H1 (cell line): ENCODE measurements around the gene ADCY1. TPM values are rescaled to one million over a fixed set of nuclear protein-coding genes. Genes with fewer than 3 reads are reported as not detected.

Experiments used
- CTCF ChIA-PET: fragments of 300-600 bp; sonication (Branson Sonifier 250); formaldehyde crosslinking; loops from one replicate; lab custom pipeline; 2021; ENCODE audit not compliant: partially characterized antibody; lab: Charles Lee
- POLR2A ChIA-PET: fragments of 300-600 bp; sonication (Branson Sonifier 250); formaldehyde crosslinking; loops from one replicate; lab custom pipeline; 2021; ENCODE audit warnings: inconsistent platforms; ENCODE audit not compliant: partially characterized antibody; lab: Charles Lee
- DNase-seq, 2 experiments: peaks; one replicate each; pipeline versions ENCODE4 v3.0.0 to v3.0.0-alpha.2; 2010 to 2022; ENCODE audit warnings: low spot score in 2 of 2, low read depth in 1 of 2, mixed read lengths in 1 of 2
- FAIRE-seq: peaks from 2 replicates; lab custom pipeline; 2011; peaks lifted over from hg19 to GRCh38; lab: Jason Lieb, UNC
- H2AFZ ChIP-seq: 2 replicates; pipeline ENCODE4 v1.8.1; 2012; ENCODE audit warnings: low read length, inconsistent platforms
- H2AK5ac ChIP-seq: 2 replicates; pipeline ENCODE4 v1.6.1; 2013; ENCODE audit warnings: low read depth, low read length
- H2BK120ac ChIP-seq: replicated peaks from 2 replicates; pipeline ENCODE3; 2013; ENCODE audit warnings: low read depth, low read length, inconsistent platforms
- H2BK12ac ChIP-seq: 2 replicates; pipeline ENCODE4 v1.6.1; 2013; ENCODE audit warnings: low read depth, low read length
- H2BK15ac ChIP-seq: 2 replicates; pipeline ENCODE4 v1.6.1; 2013; ENCODE audit warnings: low read length
- H2BK20ac ChIP-seq: 2 replicates; pipeline ENCODE4 v1.6.1; 2013; ENCODE audit warnings: low read length
- H2BK5ac ChIP-seq: 2 replicates; pipeline ENCODE4 v1.6.1; 2013; ENCODE audit warnings: low read depth, low read length
- H3K14ac ChIP-seq: 2 replicates; pipeline ENCODE4 v1.6.1; 2013; ENCODE audit warnings: inconsistent platforms; ENCODE audit not compliant: insufficient read length
- H3K18ac ChIP-seq: 2 replicates; pipeline ENCODE4 v1.6.1; 2013; ENCODE audit warnings: low read length; ENCODE audit errors: extremely low read depth
- H3K23ac ChIP-seq: 2 replicates; pipeline ENCODE4 v1.6.1; 2013; ENCODE audit warnings: inconsistent platforms; ENCODE audit not compliant: insufficient read length
- H3K23me2 ChIP-seq: 2 replicates; pipeline ENCODE4 v1.6.1; 2013; ENCODE audit warnings: low read depth, low read length
- H3K27ac ChIP-seq: 2 replicates; pipeline ENCODE4 v1.6.1; 2011; ENCODE audit warnings: low read depth, low read length, inconsistent platforms
- H3K27me3 ChIP-seq, 4 experiments: replicated peaks in 1 of 4; 1 replicate in 1 of 4; 2 replicates in 3 of 4; pipeline versions ENCODE4 v1.6.1 to v1.8.1; 2011 to 2013; ENCODE audit warnings: low read length in 3 of 4, mild to moderate bottlenecking in 3 of 4, inconsistent platforms in 2 of 4, mixed read lengths in 2 of 4, moderate library complexity in 1 of 4; ENCODE audit not compliant: control insufficient read depth in 3 of 4, insufficient read depth in 3 of 4; ENCODE audit errors: extremely low read depth in 1 of 4
- H3K36me3 ChIP-seq, 4 experiments: 2 replicates each; pipeline versions ENCODE4 v1.6.1 to v1.8.1; 2011 to 2013; ENCODE audit warnings: mild to moderate bottlenecking in 4 of 4, low read length in 3 of 4, moderate library complexity in 2 of 4, control low read depth in 1 of 4, inconsistent platforms in 1 of 4; ENCODE audit not compliant: insufficient read depth in 4 of 4, control insufficient read depth in 2 of 4
- H3K4ac ChIP-seq: replicated peaks from 2 replicates; pipeline ENCODE3; 2013; ENCODE audit warnings: low read length, low read depth, mixed read lengths, inconsistent platforms; ENCODE audit not compliant: insufficient read length
- H3K4me1 ChIP-seq, 4 experiments: replicated peaks in 1 of 4; 1 replicate in 1 of 4; 2 replicates in 3 of 4; pipeline versions ENCODE4 v1.6.1 to v1.8.1; 2011 to 2013; ENCODE audit warnings: low read length in 3 of 4, inconsistent platforms in 2 of 4, mixed read lengths in 1 of 4; ENCODE audit not compliant: insufficient read depth in 4 of 4, control insufficient read depth in 3 of 4
- H3K4me2 ChIP-seq, 2 experiments: 2 replicates each; pipeline versions ENCODE4 v1.6.1 to v1.8.1; 2011 to 2013; ENCODE audit warnings: low read depth in 2 of 2, low read length in 2 of 2, control low read depth in 1 of 2, inconsistent platforms in 1 of 2, mild to moderate bottlenecking in 1 of 2; ENCODE audit not compliant: insufficient read depth in 1 of 2
- H3K4me3 ChIP-seq, 4 experiments: fragments of 200-600, 300-600 bp in 1 of 4; sonication (generic), shearing (Covaris generic), sonication (Bioruptor Twin) in 1 of 4; 2 replicates each; pipeline versions ENCODE4 v1.5.1 to v1.8.1; 2011 to 2016; ENCODE audit warnings: low read length in 4 of 4, low read depth in 3 of 4, control low read depth in 2 of 4, inconsistent platforms in 2 of 4, mild to moderate bottlenecking in 2 of 4, mixed read lengths in 1 of 4, moderate library complexity in 1 of 4; ENCODE audit not compliant: insufficient read depth in 2 of 4; ENCODE audit errors: extremely low read depth in 1 of 4
- H3K56ac ChIP-seq: replicated peaks from 2 replicates; pipeline ENCODE3; 2013; ENCODE audit warnings: low read depth, mild to moderate bottlenecking, mixed read lengths, low read length, inconsistent platforms; ENCODE audit not compliant: insufficient read length
- H3K79me1 ChIP-seq: 2 replicates; pipeline ENCODE4 v1.6.1; 2013; ENCODE audit warnings: low read depth, low read length, control low read depth
- H3K79me2 ChIP-seq, 2 experiments: 2 replicates each; pipeline versions ENCODE4 v1.6.1 to v1.8.1; 2012 to 2013; ENCODE audit warnings: low read length in 2 of 2, mild to moderate bottlenecking in 2 of 2, inconsistent platforms in 1 of 2; ENCODE audit not compliant: insufficient read depth in 2 of 2, control insufficient read depth in 1 of 2
- H3K9ac ChIP-seq, 4 experiments: replicated peaks in 1 of 4; 1 replicate in 1 of 4; 2 replicates in 3 of 4; pipeline versions ENCODE4 v1.6.1 to v1.8.1; 2011 to 2013; ENCODE audit warnings: low read depth in 3 of 4, low read length in 3 of 4, control low read depth in 2 of 4, mild to moderate bottlenecking in 2 of 4, moderate library complexity in 2 of 4, inconsistent platforms in 1 of 4; ENCODE audit errors: extremely low read depth in 1 of 4
- H3K9me3 ChIP-seq, 2 experiments: 2 replicates each; pipeline versions ENCODE4 v1.6.1 to v1.8.1; 2012 to 2013; ENCODE audit warnings: mild to moderate bottlenecking in 2 of 2, moderate library complexity in 2 of 2, control low read depth in 1 of 2, inconsistent platforms in 1 of 2, low read depth in 1 of 2, low read length in 1 of 2, mixed read lengths in 1 of 2; ENCODE audit not compliant: insufficient read depth in 2 of 2
- H4K20me1 ChIP-seq, 2 experiments: replicated peaks in 1 of 2; 2 replicates each; pipeline versions ENCODE3 to v1.8.1; 2011 to 2013; ENCODE audit warnings: inconsistent platforms in 2 of 2, low read length in 2 of 2, mild to moderate bottlenecking in 1 of 2; ENCODE audit not compliant: insufficient read depth in 2 of 2, control insufficient read depth in 1 of 2
- H4K5ac ChIP-seq: 2 replicates; pipeline ENCODE4 v1.6.1; 2013; ENCODE audit warnings: low read length, low read depth, mixed read lengths, inconsistent platforms; ENCODE audit not compliant: insufficient read length
- H4K8ac ChIP-seq: 2 replicates; pipeline ENCODE4 v1.8.0; 2013; ENCODE audit warnings: mild to moderate bottlenecking, moderate library complexity, low read length, inconsistent platforms; ENCODE audit not compliant: insufficient read depth; ENCODE audit errors: extremely low read depth
- H4K91ac ChIP-seq: replicated peaks from 2 replicates; pipeline ENCODE3; 2013; ENCODE audit warnings: low read length, mixed read lengths, inconsistent platforms; ENCODE audit not compliant: insufficient read length
- ASH2L ChIP-seq: fragments of 200-600, 300-600 bp; sonication (generic); IDR thresholded peaks from one replicate; pipeline ENCODE4 v1.7.1; 2017; ENCODE audit warnings: low read length
- CEBPB ChIP-seq: IDR thresholded peaks from 2 replicates; pipeline ENCODE4 v1.6.1; 2012; ENCODE audit warnings: low read depth, low read length
- JUN ChIP-seq: IDR thresholded peaks from 2 replicates; pipeline ENCODE4 v1.6.1; 2011; ENCODE audit warnings: low read depth, mild to moderate bottlenecking, improper control_type of control experiment, low read length
- KDM5A ChIP-seq: fragments of 200-600 bp; IDR thresholded peaks from 2 replicates; pipeline ENCODE4 v1.7.1; 2012; ENCODE audit warnings: mild to moderate bottlenecking, low read length, inconsistent platforms, mixed read lengths
- SIN3A ChIP-seq, 2 experiments: IDR thresholded peaks in 1 of 2; conservative IDR thresholded peaks in 1 of 2; 2 replicates each; pipeline ENCODE4 v1.6.1; 2011 to 2012; ENCODE audit warnings: low read length in 2 of 2, improper control_type of control experiment in 1 of 2, low read depth in 1 of 2, mild to moderate bottlenecking in 1 of 2
- SRF ChIP-seq: IDR thresholded peaks from 2 replicates; pipeline ENCODE4 v1.6.1; 2011; ENCODE audit warnings: mild to moderate bottlenecking, low read depth, low read length, moderate library complexity
- SUZ12 ChIP-seq: fragments of 200-600 bp; sonication (generic); IDR thresholded peaks from 2 replicates; pipeline ENCODE4 v1.6.1; 2012; ENCODE audit warnings: mild to moderate bottlenecking, inconsistent platforms, low read length, moderate library complexity, mixed read lengths
- whole genome bisulfite sequencing, 2 experiments: shearing (Covaris generic) in 1 of 2; methylation state at CpG; one replicate each; pipeline versions ENCODE4 v1.1.6 to v1.1.7; 2013 to 2015; ENCODE audit warnings: low lambda C conversion rate in 2 of 2, mixed read lengths in 2 of 2, inconsistent platforms in 1 of 2, low coverage in 1 of 2, missing lambda C conversion rate in 1 of 2; ENCODE audit not compliant: insufficient replicate concordance in 2 of 2, insufficient coverage in 1 of 2, insufficient read length in 1 of 2; ENCODE audit errors: extremely low coverage in 1 of 2, missing lambda C conversion rate in 1 of 2; 5-methylcytosine and 5-hydroxymethylcytosine counted together
- polyA plus RNA-seq, 7 experiments: library from polyadenylated mRNA; depleted of rRNA in 3 of 7; stranded (reverse) in 5 of 7; unstranded in 2 of 7; fragments of >200 nt in 5 of 7; fragments of 200-250 nt in 2 of 7; gene quantifications; 1 replicate in 5 of 7; 2 replicates in 1 of 7; 4 replicates in 1 of 7; pipeline versions ENCODE4 v1.2.1 to v1.2.3, GENCODE V29; 2011 to 2013; ENCODE audit warnings: missing spikeins in 2 of 7, mixed read lengths in 2 of 7
- total RNA-seq: library from RNA; stranded (reverse); fragmentation: NEBNext Ultra II Directional; extraction: Animal tissue kit (Norgen Biotek cat#: 25700); gene quantifications from 2 replicates; pipeline ENCODE4 v1.2.1, GENCODE V29; 2021
- TF ChIP-seq, protein P1 (sequence below), 3 experiments: IDR thresholded peaks; 1 replicate in 2 of 3; 2 replicates in 1 of 3; pipeline versions ENCODE4 v1.5.1 to v1.6.1; 2011; ENCODE audit warnings: low read length in 3 of 3, mild to moderate bottlenecking in 3 of 3, inconsistent platforms in 2 of 3, low read depth in 1 of 3, moderate library complexity in 1 of 3; ENCODE audit not compliant: insufficient read depth in 1 of 3; ENCODE audit errors: control extremely low read depth in 1 of 3

The ADCY1 gene
- total and polyA plus RNA-seq, 2 of the 8 experiments (the other 6 are each of a cell fraction or from before 2014, with no cell fraction given), result 7.9 to 26.9 TPM

GRCh38 chr7:45590679-45591057 lies 16.5 kb downstream of the ADCY1 start:
- 56% methylated on average over 5 of the region's 5 CpGs; no CpG with 5 or more reads in 1 of the 2 experiments for WGBS, 2 experiments
- no peak overlapping the region for H3K4me2 ChIP-seq
- FAIRE-seq, result no peak

More at GRCh38 chr7:45590679-45591057, 16.5 kb downstream of the ADCY1 start:
- no peak for DNase-seq
- Histone ChIP-seq H2BK12ac (0 out of 2 replicates have a peak overlapping the region, but pooled peaks have one; percentile 39), H4K8ac (no peak overlapping the region), H3K4me1 (peaks cover 0 to 2% (median 0%) of the 10 kb centered on the region in 4 experiments; a peak in 2 of 7 replicates), H3K27ac (no peak overlapping the region), H2BK20ac (no peak overlapping the region), H3K23ac (no peak overlapping the region), H2AFZ (no peak overlapping the region), H4K5ac (no peak overlapping the region), H3K79me1 (peaks cover 19% of the 10 kb centered on the region), H3K79me2 (peaks cover 0 to 33% of the 10 kb centered on the region in 2 experiments; a peak in 2 of 4 replicates), H3K36me3 (no peaks in the 10 kb centered on the region; a peak in 1 of 8 replicates), H3K14ac (no peak overlapping the region), H2AK5ac (0 out of 2 replicates have a peak overlapping the region, but pooled peaks have one; percentile 53), H3K18ac (no peak overlapping the region), H4K20me1 (peaks cover 0 to 17% of the 10 kb centered on the region in 2 experiments), H2BK5ac (no peak overlapping the region), H3K4me3 (no peak overlapping the region), H2BK120ac (no peak overlapping the region), H3K9ac (no peak overlapping the region), H3K23me2 (peaks cover 3% of the 10 kb centered on the region; the same call in 1 of the 2 replicates), H3K9me3 (no peaks in the 10 kb centered on the region), H3K56ac (no peak overlapping the region), H3K27me3 (no peaks in the 10 kb centered on the region), H2BK15ac (no peak overlapping the region), H3K4ac (no peak overlapping the region), H4K91ac (no peak overlapping the region)
- ChIA-PET CTCF (interaction anchor here (0.7 to 3.3 kb wide), 7 partner anchors 8 to 435 kb away, joined by 3 to 22 read pairs (median 3); no protein-coding TSS in a partner anchor), POLR2A (interaction anchor here (1.7 kb wide), 1 partner anchor 9 kb away, joined by 5 read pairs; no protein-coding TSS in a partner anchor)
- no peak for TF ChIP-seq ASH2L
- no peak for TF ChIP-seq SRF
- TF ChIP-seq, protein P1, sequence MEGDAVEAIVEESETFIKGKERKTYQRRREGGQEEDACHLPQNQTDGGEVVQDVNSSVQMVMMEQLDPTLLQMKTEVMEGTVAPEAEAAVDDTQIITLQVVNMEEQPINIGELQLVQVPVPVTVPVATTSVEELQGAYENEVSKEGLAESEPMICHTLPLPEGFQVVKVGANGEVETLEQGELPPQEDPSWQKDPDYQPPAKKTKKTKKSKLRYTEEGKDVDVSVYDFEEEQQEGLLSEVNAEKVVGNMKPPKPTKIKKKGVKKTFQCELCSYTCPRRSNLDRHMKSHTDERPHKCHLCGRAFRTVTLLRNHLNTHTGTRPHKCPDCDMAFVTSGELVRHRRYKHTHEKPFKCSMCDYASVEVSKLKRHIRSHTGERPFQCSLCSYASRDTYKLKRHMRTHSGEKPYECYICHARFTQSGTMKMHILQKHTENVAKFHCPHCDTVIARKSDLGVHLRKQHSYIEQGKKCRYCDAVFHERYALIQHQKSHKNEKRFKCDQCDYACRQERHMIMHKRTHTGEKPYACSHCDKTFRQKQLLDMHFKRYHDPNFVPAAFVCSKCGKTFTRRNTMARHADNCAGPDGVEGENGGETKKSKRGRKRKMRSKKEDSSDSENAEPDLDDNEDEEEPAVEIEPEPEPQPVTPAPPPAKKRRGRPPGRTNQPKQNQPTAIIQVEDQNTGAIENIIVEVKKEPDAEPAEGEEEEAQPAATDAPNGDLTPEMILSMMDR (IDR thresholded peaks at IDR 0.05; ENCODE audit: control extremely low read depth in 1 of 3, insufficient read depth in 1 of 3, low read depth in 1 of 3, low read length in 3 of 3), result no peak
- TF ChIP-seq KDM5A, result no peak
- no peak for TF ChIP-seq CEBPB
- TF ChIP-seq JUN, result no peak
- TF ChIP-seq SIN3A (conservative IDR thresholded peaks at IDR 0.05 in 1 of 2, IDR thresholded peaks at IDR 0.05 in 1 of 2; ENCODE audit: low read depth in 1 of 2, low read length in 2 of 2), result 0 out of 4 replicates have a peak, but pooled peaks of 1 of the 2 experiments have one; percentile 33
- TF ChIP-seq SUZ12, result no peak
